Measurements from ENCODE around the gene ADGRL2.

Gene ADGRL2

GRCh38 chr1:81841795-81842194 is 41.1 kb downstream of the ADGRL2 start:
- TF ChIP-seq CTCF (IDR thresholded peaks at IDR 0.05; ENCODE audit: extremely low read depth, insufficient read depth, missing control alignments), result no peak

GRCh38 chr1:81844477-81844876 is 43.7 kb downstream of the ADGRL2 start:
- TF ChIP-seq CTCF (IDR thresholded peaks at IDR 0.05; ENCODE audit: extremely low read depth, insufficient read depth, missing control alignments), result no peak
- DNase-seq (ENCODE audit: low spot score), result no peak
- in situ Hi-C loops (cut with MboI; ENCODE audit: low pct_unique_long_range_greater_than_20kb, low sequenced_read_pairs, unreplicated experiment), result no loop called here

More at GRCh38 chr1:81841795-81842194, 41.1 kb downstream of the ADGRL2 start:
- in situ Hi-C loops (cut with MboI; ENCODE audit: low pct_unique_long_range_greater_than_20kb, low sequenced_read_pairs, unreplicated experiment), result no loop called here
- DNase-seq (ENCODE audit: low spot score), result no peak

- in situ Hi-C loops (cut with MboI; ENCODE audit: low pct_unique_long_range_greater_than_20kb, low sequenced_read_pairs, unreplicated experiment), result no loop called here
- no peak for TF ChIP-seq CTCF (IDR thresholded peaks at IDR 0.05; ENCODE audit: extremely low read depth, insufficient read depth, missing control alignments)
- DNase-seq (ENCODE audit: low spot score), result no peak
These were observed 45.9 kb downstream of the ADGRL2 start for GRCh38 chr1:81846630-81847029.

- TF ChIP-seq CTCF (IDR thresholded peaks at IDR 0.05; ENCODE audit: extremely low read depth, insufficient read depth, missing control alignments), result no peak
- no peak for DNase-seq (ENCODE audit: low spot score)
- in situ Hi-C loops (cut with MboI; ENCODE audit: low pct_unique_long_range_greater_than_20kb, low sequenced_read_pairs, unreplicated experiment), result no loop called here
These were observed 46.3 kb downstream of the ADGRL2 start for GRCh38 chr1:81847063-81847462.

- no peak for DNase-seq (ENCODE audit: low spot score)
- no peak for TF ChIP-seq CTCF (IDR thresholded peaks at IDR 0.05; ENCODE audit: extremely low read depth, insufficient read depth, missing control alignments)
- in situ Hi-C loops (cut with MboI; ENCODE audit: low pct_unique_long_range_greater_than_20kb, low sequenced_read_pairs, unreplicated experiment), result no loop called here
These were observed 48.3 kb downstream of the ADGRL2 start for GRCh38 chr1:81848880-81849682.

GRCh38 chr1:81850031-81850430 is 49.3 kb downstream of the ADGRL2 start:
- TF ChIP-seq CTCF (IDR thresholded peaks at IDR 0.05; ENCODE audit: extremely low read depth, insufficient read depth, missing control alignments), result no peak
- in situ Hi-C loops (cut with MboI; ENCODE audit: low pct_unique_long_range_greater_than_20kb, low sequenced_read_pairs, unreplicated experiment), result no loop called here
- no peak for DNase-seq (ENCODE audit: low spot score)
